DMS153 (cell line): ENCODE results near the gene MYL12A.
A peak's percentile ranks its signal among the peaks of the same experiment; 100 is the strongest.

ENCODE experiments used
- DNase-seq: peaks from one replicate; lab custom pipeline; 2025; lab: John Stamatoyannopoulos, UW

The MYL12A gene

DNA sequence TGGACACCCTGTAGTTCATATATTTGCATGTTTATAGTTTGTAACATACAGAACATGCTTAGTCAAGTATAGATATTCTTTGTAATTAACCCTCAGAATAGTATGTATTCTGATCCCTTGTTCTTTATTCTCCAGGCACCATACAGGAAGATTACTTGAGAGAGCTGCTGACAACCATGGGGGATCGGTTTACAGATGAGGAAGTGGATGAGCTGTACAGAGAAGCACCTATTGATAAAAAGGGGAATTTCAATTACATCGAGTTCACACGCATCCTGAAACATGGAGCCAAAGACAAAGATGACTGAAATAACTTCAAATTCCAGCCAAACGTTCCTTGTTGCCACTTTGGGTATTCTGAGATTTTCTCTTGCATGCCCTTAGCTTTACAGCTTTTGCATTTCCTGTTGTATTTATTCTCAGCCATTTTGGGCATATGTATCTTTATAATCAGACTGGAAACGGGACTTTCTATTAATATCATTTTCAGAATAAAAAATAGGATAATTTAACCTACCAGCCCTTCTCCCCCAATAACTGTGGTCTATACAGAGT, 8.1 kb downstream of the MYL12A start:
- no peak for DNase-seq

DNA sequence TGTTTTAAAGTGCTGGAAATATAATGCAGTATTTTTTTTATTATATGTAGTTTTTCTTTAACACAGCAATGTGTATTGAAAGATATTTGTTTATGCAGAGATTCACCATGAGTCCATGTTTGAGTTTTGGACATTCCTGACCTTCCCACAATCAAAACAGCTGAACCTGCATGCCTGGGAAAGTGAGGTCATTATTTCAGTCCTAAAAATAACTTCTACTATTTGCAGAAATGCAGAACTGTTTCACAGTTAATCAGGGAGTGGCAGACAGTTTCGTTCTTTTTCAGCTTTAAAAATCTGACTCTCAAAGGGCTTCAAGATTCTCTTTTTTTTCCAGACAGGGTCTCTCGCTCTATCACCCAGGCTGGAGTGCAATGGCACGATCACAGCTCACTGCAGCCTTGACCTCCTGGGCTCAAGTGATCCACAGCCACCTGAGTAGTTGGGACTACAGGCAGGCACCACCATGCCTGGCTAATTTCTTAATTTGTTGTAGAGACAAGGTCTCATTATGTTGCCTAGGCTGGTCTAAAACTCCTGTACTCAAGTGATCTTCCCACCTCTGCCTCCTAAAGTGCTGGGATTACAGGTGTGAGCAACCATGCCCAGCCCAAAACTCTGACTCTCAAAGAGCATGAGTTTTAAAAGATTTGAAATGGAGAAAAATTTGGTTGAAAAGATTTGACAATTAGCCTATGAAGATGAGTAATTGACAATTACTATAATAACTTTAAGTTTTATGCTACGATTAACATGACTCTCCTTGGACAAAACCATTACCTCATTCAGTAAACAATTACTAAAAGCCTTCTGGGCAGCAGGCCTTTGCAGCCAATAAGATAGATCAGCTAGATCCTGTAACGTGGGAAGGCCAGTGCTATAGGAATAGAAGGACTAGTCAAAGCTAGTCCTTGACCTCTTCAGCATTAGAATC, 9.4 kb downstream of the MYL12A start:
- no peak for DNase-seq

DNA sequence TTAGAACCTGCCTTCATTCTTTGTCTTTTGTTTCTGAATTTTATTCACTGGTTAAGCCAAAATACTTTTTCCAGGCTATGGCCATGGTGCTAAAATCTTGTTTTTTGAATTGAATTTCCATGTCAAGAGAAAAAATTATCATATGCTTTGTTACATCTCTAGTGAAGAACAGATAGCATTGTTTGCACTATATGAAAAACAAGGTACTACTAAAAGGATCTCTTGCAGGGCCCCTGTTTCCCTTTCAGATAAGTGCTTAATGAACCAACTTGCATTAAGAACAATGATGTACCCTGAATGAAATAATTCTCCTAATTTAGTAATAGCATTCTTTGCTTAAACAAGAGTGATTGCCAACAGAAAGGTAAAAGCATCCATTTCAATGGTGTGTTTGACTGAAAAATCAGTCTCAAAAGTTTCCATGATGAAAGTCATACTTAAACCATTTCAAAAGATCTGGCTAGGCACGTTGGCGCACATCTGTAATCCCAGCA, 10.1 kb downstream of the MYL12A start:
- no peak for DNase-seq

DNA sequence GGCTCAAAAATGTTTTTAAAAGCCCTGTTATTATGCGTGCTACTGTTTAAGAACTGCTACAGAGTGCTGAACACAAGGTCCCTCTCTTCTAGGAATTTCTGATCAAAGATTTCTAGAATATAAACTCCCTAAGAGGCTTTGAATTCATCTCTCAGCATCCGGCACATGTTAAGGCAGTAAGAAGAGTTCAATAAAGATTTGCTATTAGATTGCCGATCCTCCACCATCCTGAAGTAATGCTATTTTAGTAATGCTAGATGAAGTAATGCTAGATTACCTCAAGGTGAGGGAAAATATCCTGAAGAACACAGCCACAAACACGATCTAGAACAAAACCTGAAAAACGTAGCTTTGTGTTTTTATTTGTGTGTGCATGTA, 13.4 kb downstream of the MYL12A start:
- no peak for DNase-seq

DNA sequence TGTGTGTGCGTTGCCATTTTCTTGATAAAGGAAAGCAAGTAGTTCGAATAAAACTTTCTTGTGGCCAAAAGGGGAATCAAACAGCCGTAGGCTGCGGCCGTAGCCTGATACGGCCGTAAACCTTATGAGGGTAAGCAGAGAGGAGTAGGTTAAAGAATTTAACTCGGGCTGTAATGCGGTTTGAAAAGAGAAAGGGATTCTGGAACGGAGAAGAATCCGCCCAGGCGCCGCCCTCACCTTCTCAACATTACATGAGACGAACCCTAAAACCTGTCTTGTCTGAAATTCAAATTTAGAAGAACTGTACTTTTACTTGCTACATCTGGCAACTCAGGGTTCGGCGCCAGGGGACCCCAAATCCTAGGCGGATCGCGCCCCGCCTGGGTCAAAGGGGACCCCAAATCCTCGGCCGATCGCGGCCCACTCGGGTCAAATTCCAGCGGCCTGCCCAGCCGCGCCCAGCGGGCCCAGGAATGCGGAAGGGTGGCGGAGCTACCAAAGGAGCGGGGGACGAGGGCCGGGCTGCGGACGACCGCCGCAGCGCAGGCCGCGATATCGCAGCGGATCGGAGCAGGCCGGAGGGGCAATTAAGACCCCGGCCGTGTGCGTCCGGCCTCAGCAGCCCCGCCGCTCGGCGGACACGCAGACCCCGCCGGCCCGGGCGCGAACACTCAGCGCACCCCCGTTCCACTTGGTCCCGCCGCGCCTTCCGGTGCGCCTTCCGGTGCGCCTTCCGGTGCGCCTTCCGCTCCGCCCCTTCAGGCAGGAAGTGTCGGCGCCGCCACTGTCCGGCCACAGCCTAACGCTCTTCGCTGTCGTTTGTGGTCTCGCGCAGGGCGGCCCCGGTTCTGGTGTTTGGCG, 14.0 kb downstream of the MYL12A start, which contains the start of gene MYL12B:
Gene MYL12B (plus strand): TSS at position 761 of the 861 bp plus-strand sequence. CDS start 10,766 bp downstream, outside the sequence.
- no peak for DNase-seq

DNA sequence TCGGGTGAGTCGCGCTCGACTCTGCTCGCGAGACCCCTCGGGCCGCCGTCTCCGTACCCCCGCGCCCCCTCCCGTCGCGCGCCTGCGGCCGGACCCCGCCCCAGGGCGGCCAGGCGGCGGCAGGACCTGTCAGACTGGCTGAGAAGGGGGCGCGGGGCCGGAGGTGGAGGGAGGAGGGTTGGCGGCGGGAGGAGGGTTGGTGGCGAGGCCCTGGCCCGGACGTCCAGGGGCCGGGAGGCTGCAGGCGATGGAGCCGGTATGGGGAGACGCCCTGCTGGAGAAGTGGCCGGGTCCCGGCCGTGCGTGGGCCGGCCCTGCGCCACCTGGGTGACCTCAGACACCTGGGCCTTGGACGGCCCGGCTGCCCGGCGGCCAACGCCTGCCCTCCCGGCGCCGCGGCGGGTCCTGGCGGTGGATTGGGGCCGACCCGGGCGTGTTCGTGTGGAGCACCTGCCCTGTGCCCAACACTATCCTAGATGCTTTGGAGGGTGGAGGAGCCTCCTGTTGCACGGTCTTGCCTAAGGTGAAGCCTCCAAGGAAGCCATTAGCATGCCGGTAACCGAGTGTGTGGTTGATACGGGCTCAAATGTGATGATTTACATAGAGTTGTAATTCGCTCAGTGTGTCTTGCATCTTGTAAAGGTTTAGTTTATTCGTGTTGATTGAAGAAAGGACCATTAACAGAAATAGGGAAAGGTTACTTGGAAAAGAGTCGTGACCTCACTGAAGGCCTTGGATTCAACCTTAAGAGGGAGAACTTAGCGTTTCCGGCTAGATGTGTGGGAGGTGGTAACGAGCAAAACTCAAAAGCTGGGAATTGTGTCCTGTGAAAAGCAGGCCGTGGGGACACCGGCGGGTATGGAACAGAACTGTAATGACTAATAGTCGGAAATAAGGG, 14.9 kb downstream of the MYL12A start:
- DNase-seq: no peak

DNA sequence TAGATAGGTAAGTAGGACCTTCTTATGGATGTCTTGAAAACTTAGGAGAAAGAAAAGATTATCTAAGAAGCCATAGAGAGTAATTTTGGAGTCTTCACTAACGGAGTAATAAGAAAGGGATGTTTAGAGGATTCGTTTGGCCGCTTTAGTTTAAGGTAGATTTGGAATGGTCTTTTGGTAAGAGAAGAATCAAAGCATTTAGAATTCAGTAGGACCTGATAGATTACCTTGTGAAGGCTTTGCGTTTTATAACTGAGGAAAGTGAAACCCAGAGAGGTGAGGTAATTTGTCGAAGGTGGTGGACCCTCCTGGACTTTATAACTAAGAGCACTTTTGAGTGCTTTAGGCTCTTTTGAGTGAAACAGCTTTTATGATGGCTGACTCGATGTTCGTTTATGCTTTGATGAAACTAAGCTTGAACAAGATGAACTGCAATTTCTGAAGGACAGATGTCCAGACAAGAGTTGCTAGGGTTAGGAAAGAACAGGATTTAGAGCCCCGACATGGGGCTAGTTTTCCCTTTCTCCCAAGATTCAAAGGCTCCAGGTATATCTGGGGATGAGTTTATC, 15.6 kb downstream of the MYL12A start:
- no peak for DNase-seq

DNA sequence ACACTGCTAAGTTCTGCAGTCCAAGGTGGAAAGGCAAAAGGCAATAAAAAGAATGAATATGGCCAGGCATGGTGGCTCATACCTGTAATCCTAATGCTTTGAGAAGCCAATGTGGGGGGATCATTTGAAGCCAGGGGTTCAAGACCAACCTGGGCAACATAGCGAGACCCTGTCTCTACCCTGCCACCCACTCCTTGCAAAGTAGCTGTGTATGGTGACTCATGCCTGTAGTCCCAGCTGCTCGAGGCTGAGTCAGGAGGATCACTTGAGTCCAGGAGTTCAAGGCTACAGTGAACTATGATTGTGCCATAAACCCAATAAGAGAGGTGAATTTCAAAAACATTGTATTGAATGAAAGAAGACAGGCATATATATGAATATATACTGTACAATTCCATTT, 16.8 kb downstream of the MYL12A start:
- DNase-seq: no peak

DNA sequence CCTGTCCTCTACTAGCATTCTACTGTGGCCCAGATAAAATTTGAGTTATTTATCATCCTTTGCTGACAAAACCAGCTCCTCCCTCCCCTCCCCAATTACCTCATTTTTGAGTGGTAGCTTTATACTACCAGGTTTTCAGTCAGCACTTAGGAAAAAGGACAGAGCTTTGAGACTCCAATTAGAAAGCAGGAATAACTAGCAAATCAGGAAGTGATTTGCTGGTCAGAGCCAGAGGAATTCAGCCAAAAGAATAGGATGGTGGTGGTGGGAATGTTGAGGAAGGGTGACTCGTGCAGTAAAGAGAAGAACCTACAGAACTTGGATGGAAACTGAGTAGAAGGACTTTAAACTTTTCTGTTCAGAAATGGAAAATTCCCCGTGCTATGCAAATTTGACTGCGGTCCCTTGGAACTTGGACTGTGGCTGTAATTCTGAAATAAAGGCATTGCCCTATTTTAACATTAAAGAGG, 18.0 kb downstream of the MYL12A start:
- DNase-seq: no peak

DNA sequence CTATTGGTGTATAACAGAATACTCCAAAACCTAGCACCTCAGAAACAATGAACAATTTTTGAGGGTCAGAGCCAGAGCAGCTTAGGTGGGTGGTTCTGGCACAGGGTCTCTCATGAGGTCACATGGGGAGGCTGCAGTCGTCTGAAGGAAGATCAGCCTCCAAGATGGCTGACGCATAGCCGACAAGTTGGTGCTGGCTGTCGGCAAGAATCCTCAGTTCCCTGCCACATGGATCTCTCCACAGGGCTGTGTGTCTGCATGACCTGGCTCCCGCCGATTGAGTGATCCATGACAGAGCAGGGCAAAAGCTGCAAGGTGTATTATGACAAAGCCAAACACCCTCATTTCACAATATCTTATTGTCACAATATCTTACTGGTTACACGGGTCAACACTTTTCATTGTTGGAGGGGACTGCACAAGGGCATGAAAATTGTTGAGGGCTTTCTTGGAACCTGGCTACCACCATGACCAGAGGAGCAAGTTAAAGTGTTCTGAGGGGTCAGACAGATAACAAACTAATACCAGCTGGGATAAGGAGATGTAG, 18.5 kb downstream of the MYL12A start:
- no peak for DNase-seq

DNA sequence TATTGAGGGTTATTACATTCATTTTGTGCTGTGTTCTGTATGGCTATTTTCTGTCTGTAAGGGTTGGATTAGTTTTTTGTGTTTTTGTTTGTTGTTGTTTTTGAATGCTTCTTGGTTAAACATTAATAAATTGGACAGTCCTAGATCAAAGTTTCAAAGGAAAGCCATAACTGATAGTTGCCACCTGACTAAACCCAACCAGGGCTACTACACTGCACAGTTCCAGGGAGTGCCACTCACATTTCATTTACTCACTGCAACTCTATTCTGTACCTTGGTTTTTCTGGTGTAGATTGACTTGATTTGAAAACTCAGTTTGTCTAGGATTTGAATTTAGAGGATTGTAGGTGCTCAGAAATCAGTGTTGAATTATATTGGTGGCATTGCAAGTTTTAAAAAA, 20.7 kb downstream of the MYL12A start:
- DNase-seq: no peak

DNA sequence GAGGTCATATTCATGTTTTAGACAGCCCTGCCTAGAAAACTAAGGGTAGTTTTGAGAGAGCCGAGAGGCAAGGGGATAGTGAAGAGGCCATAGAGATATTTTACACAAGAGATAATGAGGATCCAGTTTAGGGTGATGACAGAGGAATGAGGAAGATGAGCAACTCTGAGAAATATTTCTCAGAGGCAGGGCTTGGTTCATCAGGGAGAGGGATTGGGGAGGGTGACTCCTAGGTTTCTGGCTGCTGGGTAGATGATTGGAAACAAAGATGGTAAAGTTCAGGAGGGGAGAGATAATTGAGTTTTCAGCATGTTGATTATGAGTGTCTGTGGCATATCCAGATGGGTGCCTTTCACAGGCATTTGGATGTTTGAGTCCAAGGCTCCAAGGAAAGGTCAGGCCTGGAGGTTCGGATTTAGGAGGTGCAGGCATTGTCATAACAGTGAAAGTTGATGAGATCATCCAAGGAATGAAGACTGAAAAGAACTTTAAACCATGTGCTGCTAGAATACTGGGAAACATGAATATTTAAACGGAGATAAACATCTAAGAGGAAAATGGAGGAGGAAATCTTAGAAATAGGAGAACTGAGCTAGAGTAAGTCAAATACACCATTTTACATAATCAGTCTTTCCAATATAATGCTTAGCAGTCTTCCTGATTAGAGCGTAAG, 21.8 kb downstream of the MYL12A start:
- no peak for DNase-seq

DNA sequence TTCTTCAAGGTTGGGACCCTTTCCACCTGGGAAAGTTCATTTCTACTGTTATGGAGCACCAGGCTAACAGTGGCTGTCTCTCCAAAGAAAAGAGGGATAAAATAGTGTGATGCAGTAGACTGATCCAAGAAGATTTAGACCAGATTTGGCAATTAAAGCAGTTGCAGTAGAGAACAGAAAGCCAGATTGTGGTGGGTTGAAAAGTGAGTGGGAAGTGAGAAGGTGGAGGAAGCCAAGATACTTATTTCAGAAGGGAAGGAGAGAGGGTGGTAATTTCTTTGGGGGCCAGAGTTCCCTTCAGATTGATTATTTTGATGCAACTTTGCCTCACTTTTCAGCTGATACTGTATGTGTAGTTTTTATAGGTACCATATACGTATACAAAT, 22.3 kb downstream of the MYL12A start:
- no peak for DNase-seq

DNA sequence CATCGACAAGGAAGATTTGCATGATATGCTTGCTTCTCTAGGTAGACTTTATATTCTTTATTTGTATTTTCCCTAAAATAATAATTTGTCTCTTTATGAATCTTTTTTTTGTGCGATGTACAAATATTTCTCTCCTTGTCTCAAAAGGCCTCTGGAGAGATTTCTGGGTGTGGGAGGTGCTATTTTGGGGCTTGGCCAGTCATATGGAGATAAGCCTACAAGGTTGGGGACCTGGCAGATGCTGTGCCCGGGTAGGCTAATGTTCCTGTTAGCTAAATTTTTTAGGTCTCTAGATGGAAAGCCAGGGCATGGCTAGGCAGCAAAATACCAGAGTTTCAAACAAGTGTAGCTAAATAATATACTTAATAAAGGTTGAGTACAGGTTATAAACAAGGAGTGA, 25.4 kb downstream of the MYL12A start:
- no peak for DNase-seq

DNA sequence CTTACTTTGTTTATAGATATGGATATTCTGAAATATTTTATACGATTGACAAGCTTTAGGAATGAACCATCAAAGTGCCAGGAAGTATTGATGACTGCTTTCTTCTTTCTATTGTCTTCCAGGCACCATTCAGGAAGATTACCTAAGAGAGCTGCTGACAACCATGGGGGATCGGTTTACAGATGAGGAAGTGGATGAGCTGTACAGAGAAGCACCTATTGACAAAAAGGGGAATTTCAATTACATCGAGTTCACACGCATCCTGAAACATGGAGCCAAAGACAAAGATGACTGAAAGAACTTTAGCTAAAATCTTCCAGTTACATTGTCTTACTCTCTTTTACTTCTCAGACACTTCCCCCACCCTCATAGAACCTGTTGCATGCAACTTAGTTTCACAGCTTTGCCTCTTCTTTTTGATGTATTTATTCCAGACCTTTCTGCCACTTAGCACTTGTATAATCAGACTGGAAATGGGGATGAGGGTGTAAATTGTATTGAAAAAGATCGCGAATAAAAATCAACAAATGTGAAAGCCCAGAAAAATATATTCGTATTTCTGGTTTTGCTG, 30.1 kb downstream of the MYL12A start:
- DNase-seq: peak; percentile 21

DNA sequence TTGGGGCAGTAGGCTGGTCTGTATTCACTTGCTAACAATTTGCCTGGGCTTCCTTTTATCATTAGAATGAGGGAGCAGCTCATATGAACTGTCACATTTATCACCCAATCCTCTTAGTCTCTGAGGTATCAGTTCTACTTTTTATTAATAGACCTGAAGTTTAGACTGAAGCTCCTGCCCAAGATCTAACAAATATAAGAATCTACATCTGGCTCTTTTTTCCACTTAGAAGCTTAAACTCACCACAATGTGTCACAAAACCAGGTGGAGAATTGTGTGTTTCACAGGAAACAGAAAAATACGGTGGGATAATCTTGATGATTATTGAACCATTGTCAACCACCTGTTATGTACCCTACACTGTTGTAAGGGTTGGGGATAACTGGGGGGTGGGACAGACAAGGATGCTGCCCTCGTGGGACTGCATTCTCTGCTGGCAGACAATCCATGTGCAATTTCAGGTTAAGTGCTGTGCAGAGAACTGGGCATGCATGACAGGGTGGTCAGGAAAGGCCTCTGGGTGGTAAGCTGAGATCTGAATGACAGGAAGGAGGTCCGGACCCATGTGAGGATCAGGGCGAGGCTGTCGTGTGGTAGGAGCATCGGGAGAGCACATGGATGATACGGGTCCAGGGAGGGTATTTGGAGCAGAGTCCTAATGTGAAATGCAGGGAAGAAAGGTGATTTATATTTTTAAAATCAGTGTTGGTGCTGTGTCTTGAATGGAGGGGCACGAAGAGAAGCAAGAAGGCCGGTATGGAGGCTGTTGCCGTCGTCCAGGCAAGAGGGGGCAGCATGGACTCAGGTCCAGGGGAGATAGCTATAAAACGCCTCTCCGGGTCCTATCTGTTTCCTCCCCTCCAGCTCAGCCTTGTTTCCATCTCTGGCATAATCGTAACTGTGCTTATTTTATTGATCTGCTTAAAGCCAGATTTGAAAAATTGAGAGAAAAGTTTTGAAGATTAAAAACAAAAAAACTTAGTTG, 31.9 kb downstream of the MYL12A start:
- no peak for DNase-seq

DNA sequence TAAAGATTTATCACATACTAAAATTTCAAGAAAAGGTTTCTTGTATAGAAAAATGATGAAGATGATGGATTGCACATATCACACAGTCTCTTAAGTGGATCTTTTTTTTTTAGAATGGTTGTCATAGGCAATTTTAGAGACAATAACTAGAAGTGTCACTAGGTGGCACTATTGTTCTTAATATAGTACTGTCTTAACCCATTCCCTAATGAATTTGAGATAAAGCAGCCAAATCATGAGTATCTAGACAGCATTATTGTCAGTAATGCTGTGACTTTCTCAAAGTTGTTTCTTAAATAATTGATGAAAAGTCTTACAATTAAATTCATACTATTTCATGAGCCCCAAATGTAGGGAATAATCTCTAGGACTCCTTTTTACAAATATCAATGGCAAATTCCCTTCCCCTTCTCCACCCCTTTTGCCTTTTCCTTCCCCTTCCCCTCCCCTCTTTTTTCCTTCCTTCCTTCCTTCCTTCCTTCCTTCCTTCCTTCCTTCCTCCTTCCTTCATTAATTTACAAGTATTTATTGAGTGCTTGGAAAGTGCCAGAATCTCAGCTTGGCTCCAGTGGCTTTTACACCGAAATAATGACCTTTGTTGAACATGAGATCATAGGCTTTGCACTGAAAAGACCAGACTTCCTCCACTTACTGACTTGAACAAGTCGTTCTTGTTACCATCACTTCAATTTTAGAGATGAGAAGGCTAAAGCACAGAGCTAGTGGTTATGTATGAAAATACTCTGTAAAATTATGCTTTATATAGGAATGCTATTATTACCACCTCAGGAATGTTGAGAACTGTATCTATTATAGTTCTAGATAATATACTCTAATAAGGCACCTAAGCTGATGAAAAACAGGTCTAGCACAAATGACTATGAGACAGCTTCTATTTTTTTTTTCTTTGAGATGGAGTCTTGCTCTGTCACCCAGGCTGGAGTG, 34.1 kb downstream of the MYL12A start:
- DNase-seq: peak; percentile 30
